ENCODE data around the gene JMJD6. TPM values are rescaled to one million over a fixed set of nuclear protein-coding genes. Genes with fewer than 3 reads are reported as not detected.

JMJD6 gene
- total and polyA plus RNA-seq, 2 experiments from 2014 or later: 11.4 to 12.8 TPM

GRCh38 chr17:76672892-76673291 is 53.5 kb downstream of the JMJD6 start:
- Mint-ChIP-seq H3K27ac (no peak overlapping the region), H3K4me3 (peak overlapping the region; percentile 90), H3K4me1 (peaks cover 17% of the 10 kb centered on the region), H3K27me3 (ENCODE audit: insufficient read depth, low read depth, poor library complexity) (peaks cover 10% of the 10 kb centered on the region), H3K36me3 (ENCODE audit: low read depth) (no peaks in the 10 kb centered on the region), H3K9me3 (no peaks in the 10 kb centered on the region)
- H3K27me3 ChIP-seq (ENCODE audit: insufficient read depth): no peaks in the 10 kb centered on the region
- no peak overlapping the region for H3K27ac ChIP-seq (ENCODE audit: low read depth)
- H3K79me2 ChIP-seq (replicated peaks; ENCODE audit: insufficient read depth): no peaks in the 10 kb centered on the region
- peak overlapping the region; percentile 67; the same call in 1 of the 2 replicates for H3K4me3 ChIP-seq
- H3K9me2 ChIP-seq (ENCODE audit: insufficient read depth): peaks cover 2% of the 10 kb centered on the region; the same call in 1 of the 2 replicates
- H3K4me1 ChIP-seq (ENCODE audit: insufficient read depth): peaks cover 14% of the 10 kb centered on the region
- H2AFZ ChIP-seq: no peak overlapping the region
- TF ChIP-seq REST (IDR thresholded peaks at IDR 0.05; ENCODE audit: unreplicated experiment): no peak
- no peak for TF ChIP-seq EZH2 (IDR thresholded peaks at IDR 0.05; ENCODE audit: low read depth, unreplicated experiment)
- TF ChIP-seq CREB1 (CRISPR knock-in tag; IDR thresholded peaks at IDR 0.05; ENCODE audit: low read depth): no peak
- no peak for TF ChIP-seq ZNF331 (CRISPR knock-in tag; IDR thresholded peaks at IDR 0.05; ENCODE audit: low read depth)
- no peak for TF ChIP-seq ZNF114 (CRISPR knock-in tag; IDR thresholded peaks at IDR 0.05)
- no peak for TF ChIP-seq ETS1 (IDR thresholded peaks at IDR 0.05)
- no peak for TF ChIP-seq EZH2phosphoT487 (IDR thresholded peaks at IDR 0.05; ENCODE audit: unreplicated experiment)
- no peak for TF ChIP-seq JUNB (IDR thresholded peaks at IDR 0.05; ENCODE audit: unreplicated experiment)
- TF ChIP-seq NANOG (IDR thresholded peaks at IDR 0.05; ENCODE audit: borderline replicate concordance): no peak
- TF ChIP-seq STAT1 (IDR thresholded peaks at IDR 0.05; ENCODE audit: unreplicated experiment): no peak
- TF ChIP-seq ZNF462 (CRISPR knock-in tag; IDR thresholded peaks at IDR 0.05): no peak
- no peak for TF ChIP-seq CTCF (conservative IDR thresholded peaks at IDR 0.05; ENCODE audit: low read depth in 2 of 2)
- TF ChIP-seq POLR2AphosphoS5 (IDR thresholded peaks at IDR 0.05; ENCODE audit: low read depth): no peak
- H3F3A ChIP-seq (replicated peaks; ENCODE audit: low read depth): 0 out of 2 replicates have a peak, but pooled peaks cover 12% of the 10 kb centered on the region
- H3K36me3 ChIP-seq (ENCODE audit: insufficient read depth): no peaks in the 10 kb centered on the region
- no peaks in the 10 kb centered on the region for H4K20me1 ChIP-seq (replicated peaks; ENCODE audit: insufficient read depth)
- DNase-seq (ENCODE audit: low spot score): no peak
- ATAC-seq: no peak
- H3K4me2 ChIP-seq: peak overlapping the region; percentile 89

All from GM23338 (cell line).